Activated CD4-positive, alpha-beta memory T cell treated with anti-CD3 and anti-CD28 coated beads, Interleukin-2, amount 10 ng/mL, durations not matched to agents 7 days and 5 days (primary cell): Measurements from ENCODE around the gene KRT75. TPM values are rescaled to one million over a fixed set of nuclear protein-coding genes. Genes with fewer than 3 reads are reported as not detected.

Source experiments
- CTCF ChIA-PET: fragments of 350-600 bp; sonication (Branson Sonifier 250); formaldehyde crosslinking; loops from one replicate; lab custom pipeline; 2021; ENCODE audit warnings: antibody characterized with exemption, inconsistent platforms; lab: Charles Lee
- POLR2A ChIA-PET: fragments of 350-600 bp; sonication (Branson Sonifier 250); formaldehyde crosslinking; loops from one replicate; lab custom pipeline; 2021; ENCODE audit warnings: antibody characterized with exemption; lab: Charles Lee
- DNase-seq: peaks from one replicate; pipeline ENCODE4 v3.0.0-alpha.2; 2020
- H3K27ac Mint-ChIP-seq: one replicate; pipeline ENCODE4 v1.8.0; 2021; ENCODE audit warnings: mild to moderate bottlenecking, mixed read lengths
- H3K27me3 Mint-ChIP-seq: one replicate; pipeline ENCODE4 v1.8.0; 2021; ENCODE audit warnings: mixed read lengths
- H3K36me3 Mint-ChIP-seq: one replicate; pipeline ENCODE4 v1.8.0; 2021; ENCODE audit warnings: low read depth, mixed read lengths
- H3K4me1 Mint-ChIP-seq: one replicate; pipeline ENCODE4 v1.8.0; 2021; ENCODE audit warnings: mixed read lengths
- H3K4me3 Mint-ChIP-seq: one replicate; pipeline ENCODE4 v1.8.0; 2021; ENCODE audit warnings: mild to moderate bottlenecking, mixed read lengths
- H3K9me3 Mint-ChIP-seq: one replicate; pipeline ENCODE4 v1.8.0; 2021; ENCODE audit warnings: mixed read lengths
- total RNA-seq, 2 experiments: library from RNA; stranded (reverse); gene quantifications; one replicate each; pipeline ENCODE4 v1.2.3, GENCODE V29; 2021

KRT75 gene
- total RNA-seq: not detected

- H3K4me1 Mint-ChIP-seq: no peaks in the 10 kb centered on the region
- H3K27me3 Mint-ChIP-seq: peaks cover 27% of the 10 kb centered on the region
- no peak for DNase-seq
- POLR2A ChIA-PET: no interaction called here
- H3K4me3 Mint-ChIP-seq: no peak within 1 kb of the TSS
- no peak within 1 kb of the TSS for H3K27ac Mint-ChIP-seq
- H3K9me3 Mint-ChIP-seq: no peaks in the 10 kb centered on the region
- CTCF ChIA-PET: no interaction called here
- H3K36me3 Mint-ChIP-seq: no peaks in the 10 kb centered on the region
These were observed at the start of gene KRT75 for GRCh38 chr12:52434081-52434733. Gene KRT75 (minus strand): TSS chr12:52434371. CDS start chr12:52434304, 67 bp downstream.

- Mint-ChIP-seq H3K27ac (no peak overlapping the region), H3K36me3 (no peaks in the 10 kb centered on the region), H3K4me1 (no peaks in the 10 kb centered on the region), H3K9me3 (peaks cover 5% of the 10 kb centered on the region), H3K27me3 (peaks cover 50% of the 10 kb centered on the region), H3K4me3 (no peak overlapping the region)
- CTCF ChIA-PET: no interaction called here
- POLR2A ChIA-PET: no interaction called here
- DNase-seq: no peak
These were observed 45.9 kb upstream of the KRT75 start for GRCh38 chr12:52480073-52480472.

GRCh38 chr12:52477651-52478050 is 43.5 kb upstream of the KRT75 start:
- no peak for DNase-seq
- Mint-ChIP-seq H3K27me3 (peaks cover 30% of the 10 kb centered on the region), H3K4me1 (no peaks in the 10 kb centered on the region), H3K9me3 (peaks cover 2% of the 10 kb centered on the region), H3K36me3 (no peaks in the 10 kb centered on the region), H3K4me3 (no peak overlapping the region), H3K27ac (no peak overlapping the region)
- ChIA-PET CTCF (no interaction called here), POLR2A (no interaction called here)

GRCh38 chr12:52474212-52474611 is 40.0 kb upstream of the KRT75 start:
- CTCF ChIA-PET: no interaction called here
- peaks cover 2% of the 10 kb centered on the region for H3K9me3 Mint-ChIP-seq
- no peaks in the 10 kb centered on the region for H3K36me3 Mint-ChIP-seq
- POLR2A ChIA-PET: no interaction called here
- H3K27me3 Mint-ChIP-seq: peaks cover 23% of the 10 kb centered on the region
- H3K4me1 Mint-ChIP-seq: no peaks in the 10 kb centered on the region
- H3K4me3 Mint-ChIP-seq: no peak overlapping the region
- DNase-seq: no peak
- H3K27ac Mint-ChIP-seq: no peak overlapping the region

- Mint-ChIP-seq H3K36me3 (no peaks in the 10 kb centered on the region), H3K4me1 (no peaks in the 10 kb centered on the region), H3K27me3 (peaks cover 23% of the 10 kb centered on the region), H3K4me3 (no peak within 1 kb of the TSS), H3K9me3 (peaks cover 2% of the 10 kb centered on the region), H3K27ac (no peak within 1 kb of the TSS)
- CTCF ChIA-PET: no interaction called here
- no peak for DNase-seq
- POLR2A ChIA-PET: no interaction called here
These were observed 39.6 kb upstream of the KRT75 start, which contains the start of gene KRT6C for GRCh38 chr12:52473768-52474167. Gene KRT6C (minus strand): TSS chr12:52473805. CDS start chr12:52473737, 68 bp downstream.

- H3K4me3 Mint-ChIP-seq: no peak overlapping the region
- no peaks in the 10 kb centered on the region for H3K4me1 Mint-ChIP-seq
- ChIA-PET CTCF (no interaction called here), POLR2A (no interaction called here)
- H3K36me3 Mint-ChIP-seq: no peaks in the 10 kb centered on the region
- H3K9me3 Mint-ChIP-seq: no peaks in the 10 kb centered on the region
- no peak overlapping the region for H3K27ac Mint-ChIP-seq
- H3K27me3 Mint-ChIP-seq: peaks cover 15% of the 10 kb centered on the region
- no peak for DNase-seq
These were observed 35.7 kb upstream of the KRT75 start for GRCh38 chr12:52469853-52470252.

GRCh38 chr12:52464897-52465296 is 30.7 kb upstream of the KRT75 start:
- CTCF ChIA-PET: no interaction called here
- H3K27ac Mint-ChIP-seq: no peak overlapping the region
- H3K4me1 Mint-ChIP-seq: no peaks in the 10 kb centered on the region
- POLR2A ChIA-PET: no interaction called here
- DNase-seq: no peak
- peaks cover 32% of the 10 kb centered on the region for H3K27me3 Mint-ChIP-seq
- H3K4me3 Mint-ChIP-seq: no peak overlapping the region
- H3K9me3 Mint-ChIP-seq: no peaks in the 10 kb centered on the region
- no peaks in the 10 kb centered on the region for H3K36me3 Mint-ChIP-seq

GRCh38 chr12:52461693-52462092 is 27.5 kb upstream of the KRT75 start:
- H3K9me3 Mint-ChIP-seq: no peaks in the 10 kb centered on the region
- H3K27ac Mint-ChIP-seq: no peak overlapping the region
- POLR2A ChIA-PET: no interaction called here
- CTCF ChIA-PET: no interaction called here
- H3K36me3 Mint-ChIP-seq: no peaks in the 10 kb centered on the region
- peaks cover 37% of the 10 kb centered on the region for H3K27me3 Mint-ChIP-seq
- no peak for DNase-seq
- no peak overlapping the region for H3K4me3 Mint-ChIP-seq
- H3K4me1 Mint-ChIP-seq: no peaks in the 10 kb centered on the region

GRCh38 chr12:52458861-52459260 is 24.7 kb upstream of the KRT75 start:
- Mint-ChIP-seq H3K27ac (no peak overlapping the region), H3K36me3 (no peaks in the 10 kb centered on the region), H3K9me3 (no peaks in the 10 kb centered on the region), H3K27me3 (peaks cover 37% of the 10 kb centered on the region), H3K4me3 (no peak overlapping the region), H3K4me1 (peaks cover 10% of the 10 kb centered on the region)
- no peak for DNase-seq
- POLR2A ChIA-PET: no interaction called here
- CTCF ChIA-PET: no interaction called here

- Mint-ChIP-seq H3K27me3 (peaks cover 24% of the 10 kb centered on the region), H3K9me3 (no peaks in the 10 kb centered on the region), H3K27ac (no peak overlapping the region), H3K36me3 (no peaks in the 10 kb centered on the region), H3K4me3 (no peak overlapping the region), H3K4me1 (peaks cover 10% of the 10 kb centered on the region)
- POLR2A ChIA-PET: no interaction called here
- no peak for DNase-seq
- CTCF ChIA-PET: no interaction called here
These were observed 21.6 kb upstream of the KRT75 start for GRCh38 chr12:52455821-52456220.

GRCh38 chr12:52454411-52455201 is 20.4 kb upstream of the KRT75 start:
- ChIA-PET CTCF (no interaction called here), POLR2A (no interaction called here)
- H3K27ac Mint-ChIP-seq: no peak overlapping the region
- peaks cover 10% of the 10 kb centered on the region for H3K4me1 Mint-ChIP-seq
- H3K9me3 Mint-ChIP-seq: no peaks in the 10 kb centered on the region
- H3K4me3 Mint-ChIP-seq: no peak overlapping the region
- DNase-seq: no peak
- peaks cover 23% of the 10 kb centered on the region for H3K27me3 Mint-ChIP-seq
- no peaks in the 10 kb centered on the region for H3K36me3 Mint-ChIP-seq

GRCh38 chr12:52452101-52452500 is 17.9 kb upstream of the KRT75 start, which contains the start of gene KRT6B:
Gene KRT6B (minus strand): TSS chr12:52452146. CDS start chr12:52452078, 68 bp downstream.
- Mint-ChIP-seq H3K9me3 (no peaks in the 10 kb centered on the region), H3K36me3 (no peaks in the 10 kb centered on the region), H3K4me3 (no peak within 1 kb of the TSS), H3K27ac (no peak within 1 kb of the TSS), H3K4me1 (peaks cover 10% of the 10 kb centered on the region), H3K27me3 (peaks cover 13% of the 10 kb centered on the region)
- ChIA-PET CTCF (no interaction called here), POLR2A (no interaction called here)
- no peak for DNase-seq

GRCh38 chr12:52448228-52448627 is 14.1 kb upstream of the KRT75 start:
- no peak for DNase-seq
- H3K27me3 Mint-ChIP-seq: peaks cover 17% of the 10 kb centered on the region
- H3K27ac Mint-ChIP-seq: no peak overlapping the region
- H3K4me1 Mint-ChIP-seq: peaks cover 2% of the 10 kb centered on the region
- CTCF ChIA-PET: no interaction called here
- H3K36me3 Mint-ChIP-seq: no peaks in the 10 kb centered on the region
- no peaks in the 10 kb centered on the region for H3K9me3 Mint-ChIP-seq
- POLR2A ChIA-PET: no interaction called here
- H3K4me3 Mint-ChIP-seq: no peak overlapping the region
